HCT116 (cell line): ENCODE data around the gene MED26. TPM values are rescaled to one million over a fixed set of nuclear protein-coding genes. Genes with fewer than 3 reads are reported as not detected.

Experiments used
- ATAC-seq: fragments of 200-7000 bp; cut with Tn5 transposase; 2 replicates; pipeline ENCODE4 v1.9.1; 2020; ENCODE audit warnings: mild to moderate bottlenecking, moderate library complexity
- BruUV-seq: library from RNA; stranded (reverse); fragments of 400-500 nt; replicated peaks from 2 replicates; lab custom pipeline; 2021; lab: Mats Ljungman, UMichigan
- CTCF ChIA-PET: fragments of 300-600 bp; sonication (Branson Sonifier 250); formaldehyde crosslinking; loops from one replicate; lab custom pipeline; 2021; ENCODE audit warnings: antibody characterized with exemption; lab: Charles Lee
- POLR2A ChIA-PET: fragments of 300-600, 350-600 bp; sonication (Branson Sonifier 250); formaldehyde crosslinking; loops from one replicate; lab custom pipeline; 2021; ENCODE audit warnings: antibody characterized with exemption; lab: Charles Lee
- RAD21 ChIA-PET, 2 experiments: fragments of 300-600 bp; sonication (Branson Sonifier 250); formaldehyde crosslinking; loops; one replicate each; lab custom pipeline; 2023; ENCODE audit warnings: low total read pairs in 2 of 2; ENCODE audit not compliant: uncharacterized antibody in 2 of 2, unreplicated experiment in 2 of 2, low non-redundant PET in 1 of 2; lab: Charles Lee
- DNase-seq: peaks from one replicate; pipeline ENCODE4 v3.0.0-alpha.2; 2010; ENCODE audit warnings: low read depth, low spot score
- H2AFZ ChIP-seq: fragments of 200-600 bp; shearing (Covaris generic), sonication (generic); 2 replicates; pipeline ENCODE4 v1.6.1; 2017; ENCODE audit warnings: low read depth, mixed run types, mixed read lengths, antibody characterized with exemption, low read length; ENCODE audit not compliant: poor library complexity, severe bottlenecking
- H3K27ac ChIP-seq: 2 replicates; pipeline ENCODE4 v1.5.1; 2012; ENCODE audit warnings: low read depth, low read length
- H3K27me3 ChIP-seq: fragments of 200-600 bp; sonication (generic); 2 replicates; pipeline ENCODE4 v1.6.1; 2016; ENCODE audit warnings: mixed run types, low read length, mixed read lengths; ENCODE audit not compliant: insufficient read depth
- H3K36me3 ChIP-seq, 2 experiments: fragments of 200-500 bp in 1 of 2; fragments of 200-600 bp in 1 of 2; sonication (Bioruptor generic) in 1 of 2; sonication (generic) in 1 of 2; 2 replicates each; pipeline versions ENCODE4 v1.5.1 to v1.6.1; 2014 to 2016; ENCODE audit warnings: low read length in 2 of 2, inconsistent platforms in 1 of 2, mixed read lengths in 1 of 2, mixed run types in 1 of 2; ENCODE audit not compliant: insufficient read depth in 2 of 2, control insufficient read depth in 1 of 2
- H3K4me1 ChIP-seq, 2 experiments: fragments of 200-600 bp in 1 of 2; sonication (generic) in 1 of 2; 2 replicates each; pipeline versions ENCODE4 v1.5.1 to v1.6.1; 2012 to 2017; ENCODE audit warnings: low read length in 2 of 2, inconsistent platforms in 1 of 2, mild to moderate bottlenecking in 1 of 2, mixed read lengths in 1 of 2, mixed run types in 1 of 2, moderate library complexity in 1 of 2; ENCODE audit not compliant: insufficient read depth in 2 of 2, control insufficient read depth in 1 of 2
- H3K4me2 ChIP-seq: fragments of 200-600 bp; sonication (generic); 2 replicates; pipeline ENCODE4 v1.6.1; 2017; ENCODE audit warnings: mixed run types, low read length, mixed read lengths
- H3K4me3 ChIP-seq, 2 experiments: fragments of 200-600 bp in 1 of 2; sonication (generic) in 1 of 2; replicated peaks in 1 of 2; 2 replicates each; pipeline ENCODE4 v1.5.1; 2011 to 2016; ENCODE audit warnings: low read length in 2 of 2, control low read depth in 1 of 2, low read depth in 1 of 2, mild to moderate bottlenecking in 1 of 2, mixed read lengths in 1 of 2, mixed run types in 1 of 2
- H3K79me2 ChIP-seq: fragments of 200-600 bp; sonication (generic); 2 replicates; pipeline ENCODE4 v1.6.1; 2017; ENCODE audit warnings: mild to moderate bottlenecking, mixed run types, low read length, moderate library complexity, mixed read lengths; ENCODE audit not compliant: insufficient read depth
- H3K9ac ChIP-seq: fragments of 200-600 bp; sonication (generic); 2 replicates; pipeline ENCODE4 v1.6.1; 2016; ENCODE audit warnings: low read length, mixed read lengths
- H3K9me2 ChIP-seq: fragments of 200-600 bp; sonication (generic), shearing (Covaris generic); 2 replicates; pipeline ENCODE4 v1.6.1; 2017; ENCODE audit warnings: mixed run types, mild to moderate bottlenecking, moderate library complexity; ENCODE audit not compliant: insufficient read depth
- H3K9me3 ChIP-seq, 2 experiments: fragments of 200-500 bp in 1 of 2; fragments of 200-600 bp in 1 of 2; sonication (Bioruptor generic) in 1 of 2; sonication (generic) in 1 of 2; 2 replicates each; pipeline ENCODE4 v1.6.1; 2014 to 2017; ENCODE audit warnings: low read length in 2 of 2, mixed read lengths in 2 of 2, inconsistent platforms in 1 of 2, low read depth in 1 of 2, mild to moderate bottlenecking in 1 of 2, mixed run types in 1 of 2, moderate library complexity in 1 of 2; ENCODE audit not compliant: control insufficient read depth in 1 of 2, insufficient read depth in 1 of 2
- H4K20me1 ChIP-seq: fragments of 200-600 bp; sonication (generic), shearing (Covaris generic); 2 replicates; pipeline ENCODE4 v1.6.1; 2017; ENCODE audit warnings: mixed run types, mild to moderate bottlenecking, moderate library complexity; ENCODE audit not compliant: insufficient read depth
- ATF3 ChIP-seq: IDR thresholded peaks from 2 replicates; pipeline ENCODE4 v1.6.1; 2012
- CBX3 ChIP-seq: IDR thresholded peaks from 2 replicates; pipeline ENCODE4 v1.6.1; 2012; ENCODE audit warnings: low read depth
- CEBPB ChIP-seq: IDR thresholded peaks from 2 replicates; pipeline ENCODE4 v1.6.1; 2012; ENCODE audit warnings: low read depth
- CTCF ChIP-seq, 3 experiments: fragments of 200-600 bp in 1 of 3; sonication (generic) in 1 of 3; IDR thresholded peaks in 2 of 3; conservative IDR thresholded peaks in 1 of 3; 2 replicates each; pipeline ENCODE4 v1.5.1; 2012 to 2017; ENCODE audit warnings: low read depth in 2 of 3, low read length in 2 of 3, antibody characterized with exemption in 1 of 3, borderline replicate concordance in 1 of 3, control low read depth in 1 of 3, mild to moderate bottlenecking in 1 of 3, mixed read lengths in 1 of 3, mixed run types in 1 of 3, moderate library complexity in 1 of 3; ENCODE audit not compliant: insufficient read depth in 1 of 3
- ELF1 ChIP-seq: IDR thresholded peaks from 2 replicates; pipeline ENCODE4 v1.6.1; 2012; ENCODE audit warnings: low read depth, borderline replicate concordance
- EZH2 ChIP-seq: fragments of 200-600 bp; sonication (generic); IDR thresholded peaks from 2 replicates; pipeline ENCODE4 v1.6.1; 2017; ENCODE audit warnings: antibody characterized with exemption, mixed run types
- EZH2phosphoT487 ChIP-seq: fragments of 200-600 bp; IDR thresholded peaks from 2 replicates; pipeline ENCODE4 v1.6.1; 2018; ENCODE audit warnings: antibody characterized with exemption, borderline replicate concordance
- FOSL1 ChIP-seq: IDR thresholded peaks from 2 replicates; pipeline ENCODE4 v1.6.1; 2012; ENCODE audit warnings: low read depth
- JUND ChIP-seq: IDR thresholded peaks from 2 replicates; pipeline ENCODE4 v1.6.1; 2012
- POLR2A ChIP-seq: IDR thresholded peaks from 2 replicates; pipeline ENCODE4 v1.7.0; 2011; ENCODE audit warnings: borderline replicate concordance; ENCODE audit not compliant: insufficient read depth, insufficient read length; ENCODE audit errors: extremely low read depth
- POLR2AphosphoS5 ChIP-seq: IDR thresholded peaks from 2 replicates; pipeline ENCODE4 v1.6.1; 2011; ENCODE audit warnings: mild to moderate bottlenecking, low read depth, low read length, moderate library complexity
- REST ChIP-seq: IDR thresholded peaks from 2 replicates; pipeline ENCODE4 v1.6.1; 2012; ENCODE audit warnings: low read depth
- SRF ChIP-seq: IDR thresholded peaks from 2 replicates; pipeline ENCODE4 v1.6.1; 2012; ENCODE audit warnings: low read depth
- TCF7L2 ChIP-seq: IDR thresholded peaks from 2 replicates; pipeline ENCODE4 v1.7.0; 2011; ENCODE audit warnings: borderline replicate concordance, inconsistent platforms; ENCODE audit not compliant: insufficient read depth, insufficient read length; ENCODE audit errors: extremely low read depth
- YY1 ChIP-seq: IDR thresholded peaks from 2 replicates; pipeline ENCODE4 v1.6.1; 2011; ENCODE audit warnings: low read length, low read depth, moderate library complexity, mild to moderate bottlenecking; ENCODE audit not compliant: insufficient replicate concordance; ENCODE audit errors: extremely low read depth
- ZFX ChIP-seq: fragments of 450-650 bp; IDR thresholded peaks from 2 replicates; pipeline ENCODE4 v1.6.1; 2017
- ZNF274 ChIP-seq: fragments of 200-500 bp; sonication (Bioruptor generic); IDR thresholded peaks from 2 replicates; pipeline ENCODE4 v1.6.1; 2014; ENCODE audit warnings: mild to moderate bottlenecking, low read depth, low read length, inconsistent platforms
- intact Hi-C: fragments of 100-400 bp; cut with micrococcal nuclease; formaldehyde crosslinking; loops from 2 replicates; pipeline ENCODE4 v1.10.0; 2022
- total RNA-seq: library from RNA; stranded (reverse); gene quantifications from one replicate; pipeline ENCODE4 v1.2.1, GENCODE V29; 2021; ENCODE audit not compliant: unreplicated experiment
- TF ChIP-seq, protein P1 (sequence below): IDR thresholded peaks from 2 replicates; pipeline ENCODE4 v1.6.1; 2012
- TF ChIP-seq, protein P2 (sequence below): IDR thresholded peaks from 2 replicates; pipeline ENCODE4 v1.6.1; 2011; ENCODE audit warnings: mild to moderate bottlenecking, low read length, moderate library complexity; ENCODE audit not compliant: insufficient replicate concordance; ENCODE audit errors: extremely low read depth

The MED26 gene
- total RNA-seq, 1 experiment from 2014 or later: 13.3 TPM

DNA sequence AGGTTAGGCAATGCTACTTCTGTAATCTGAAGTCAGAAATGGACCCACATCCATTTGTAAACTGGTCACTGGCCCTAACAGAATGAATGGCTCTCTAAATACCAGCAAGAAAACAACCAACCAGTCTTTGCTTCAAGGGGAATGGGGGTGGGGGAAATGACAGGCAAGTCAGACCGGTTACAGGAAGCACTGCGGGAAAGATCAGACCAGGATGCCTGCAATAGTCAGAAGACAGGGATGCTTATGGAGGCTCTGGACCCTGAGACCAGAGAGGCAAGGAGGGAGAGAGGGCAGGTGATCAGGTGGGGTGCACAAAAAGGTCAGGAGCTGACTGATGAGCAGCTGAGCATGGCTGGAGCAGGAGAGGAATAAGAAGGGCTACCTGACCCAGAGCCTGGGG lies 13.1 kb downstream of the MED26 start:
- no peak overlapping the region for H3K4me3 ChIP-seq
- peaks cover 99% of the 10 kb centered on the region for H3K79me2 ChIP-seq
- no peak overlapping the region for H3K9ac ChIP-seq
- DNase-seq (no peak), ATAC-seq (no peak)
- no peaks in the 10 kb centered on the region for H3K27me3 ChIP-seq
- ChIA-PET CTCF (no interaction called here), POLR2A (no interaction called here), RAD21 (no interaction called here)
- no peak overlapping the region for H3K27ac ChIP-seq
- H3K9me3 ChIP-seq: no peaks in the 10 kb centered on the region
- H3K4me2 ChIP-seq: no peak overlapping the region
- H3K4me1 ChIP-seq: peaks cover 0 to 23% of the 10 kb centered on the region in 2 experiments; a peak in 1 of 4 replicates
- no peaks in the 10 kb centered on the region for H3K9me2 ChIP-seq
- TF ChIP-seq CTCF (IDR thresholded peaks at IDR 0.05 in 2 of 3, conservative IDR thresholded peaks at IDR 0.05 in 1 of 3; ENCODE audit: borderline replicate concordance in 1 of 3, insufficient read depth in 1 of 3, low read depth in 2 of 3, low read length in 2 of 3) (no peak), ZFX (no peak), POLR2A (no peak), REST (no peak), YY1 (no peak), ATF3 (no peak), CBX3 (no peak), EZH2 (no peak), JUND (no peak), ELF1 (no peak), SRF (no peak), CEBPB (no peak), POLR2AphosphoS5 (no peak), FOSL1 (no peak), TCF7L2 (no peak), EZH2phosphoT487 (no peak), ZNF274 (no peak)
- TF ChIP-seq, protein P1, sequence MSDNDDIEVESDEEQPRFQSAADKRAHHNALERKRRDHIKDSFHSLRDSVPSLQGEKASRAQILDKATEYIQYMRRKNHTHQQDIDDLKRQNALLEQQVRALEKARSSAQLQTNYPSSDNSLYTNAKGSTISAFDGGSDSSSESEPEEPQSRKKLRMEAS: no peak
- TF ChIP-seq, protein P2, sequence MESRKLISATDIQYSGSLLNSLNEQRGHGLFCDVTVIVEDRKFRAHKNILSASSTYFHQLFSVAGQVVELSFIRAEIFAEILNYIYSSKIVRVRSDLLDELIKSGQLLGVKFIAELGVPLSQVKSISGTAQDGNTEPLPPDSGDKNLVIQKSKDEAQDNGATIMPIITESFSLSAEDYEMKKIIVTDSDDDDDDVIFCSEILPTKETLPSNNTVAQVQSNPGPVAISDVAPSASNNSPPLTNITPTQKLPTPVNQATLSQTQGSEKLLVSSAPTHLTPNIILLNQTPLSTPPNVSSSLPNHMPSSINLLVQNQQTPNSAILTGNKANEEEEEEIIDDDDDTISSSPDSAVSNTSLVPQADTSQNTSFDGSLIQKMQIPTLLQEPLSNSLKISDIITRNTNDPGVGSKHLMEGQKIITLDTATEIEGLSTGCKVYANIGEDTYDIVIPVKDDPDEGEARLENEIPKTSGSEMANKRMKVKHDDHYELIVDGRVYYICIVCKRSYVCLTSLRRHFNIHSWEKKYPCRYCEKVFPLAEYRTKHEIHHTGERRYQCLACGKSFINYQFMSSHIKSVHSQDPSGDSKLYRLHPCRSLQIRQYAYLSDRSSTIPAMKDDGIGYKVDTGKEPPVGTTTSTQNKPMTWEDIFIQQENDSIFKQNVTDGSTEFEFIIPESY: no peak
- intact Hi-C loops: no loop called here
- no peaks in the 10 kb centered on the region for H3K36me3 ChIP-seq
- H4K20me1 ChIP-seq: peaks cover 20% of the 10 kb centered on the region; the same call in 1 of the 2 replicates
- H2AFZ ChIP-seq: no peak overlapping the region
- BruUV-seq: no TSS peak
